Cardiac septum (tissue), 1 donor: ENCODE measurements around the gene PPP1R12B. TPM values are rescaled to one million over a fixed set of nuclear protein-coding genes. Genes with fewer than 3 reads are reported as not detected.
"Not testable (repeated sequence)": the region's sequence is repeated elsewhere in the genome, so short reads cannot be mapped to it uniquely, and the experiment has no call there.

Experiments used
- DNase-seq: peaks from one replicate; pipeline ENCODE4 v3.0.0-alpha.2; 2020; ENCODE audit warnings: low spot score
- intact Hi-C: fragments of 100-400 bp; cut with DNase I; formaldehyde crosslinking; loops from one replicate; pipeline ENCODE4 v1.14.0; 2022
- total RNA-seq: library from RNA; stranded (reverse); fragmentation: NEBNext Ultra II Directional; extraction: Animal tissue kit (Norgen Biotek cat#: 25700); gene quantifications from one replicate; pipeline ENCODE4 v1.2.1, GENCODE V29; 2021
- donor health status: DM: no; HTN: no; CAD: no.

The PPP1R12B gene
- total RNA-seq, 1 donor from 2014 or later, result 428 TPM

DNA sequence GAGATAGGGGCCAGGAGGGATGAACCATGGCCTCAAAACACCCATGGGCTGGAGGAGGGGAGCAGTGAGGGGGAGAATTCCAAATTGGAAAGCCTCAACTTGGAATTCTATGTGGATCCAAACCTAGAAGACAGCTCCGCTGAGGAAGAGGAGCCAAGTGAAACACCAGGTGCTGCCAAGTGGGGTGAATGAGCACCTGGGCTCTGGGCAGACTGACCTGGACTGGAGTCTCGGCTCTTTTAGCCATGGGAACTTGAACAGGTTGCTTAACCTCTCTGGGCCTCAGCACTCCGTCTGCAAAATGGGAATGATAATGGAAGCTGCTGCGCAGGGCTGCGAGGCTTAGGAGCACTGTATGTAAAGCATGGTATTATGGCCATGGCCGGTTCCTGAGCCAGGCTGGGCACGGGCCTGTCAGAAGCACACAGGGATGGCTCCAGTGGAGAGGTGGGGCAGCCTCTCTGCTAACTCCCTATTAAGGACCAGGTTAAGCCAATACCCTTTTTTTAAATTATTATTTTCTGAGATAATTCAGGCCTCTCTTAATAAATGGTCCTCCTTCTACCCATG, 280.2 kb downstream of the PPP1R12B start:
- peak; percentile 64 for DNase-seq
- intact Hi-C loops, result no loop called here

DNA sequence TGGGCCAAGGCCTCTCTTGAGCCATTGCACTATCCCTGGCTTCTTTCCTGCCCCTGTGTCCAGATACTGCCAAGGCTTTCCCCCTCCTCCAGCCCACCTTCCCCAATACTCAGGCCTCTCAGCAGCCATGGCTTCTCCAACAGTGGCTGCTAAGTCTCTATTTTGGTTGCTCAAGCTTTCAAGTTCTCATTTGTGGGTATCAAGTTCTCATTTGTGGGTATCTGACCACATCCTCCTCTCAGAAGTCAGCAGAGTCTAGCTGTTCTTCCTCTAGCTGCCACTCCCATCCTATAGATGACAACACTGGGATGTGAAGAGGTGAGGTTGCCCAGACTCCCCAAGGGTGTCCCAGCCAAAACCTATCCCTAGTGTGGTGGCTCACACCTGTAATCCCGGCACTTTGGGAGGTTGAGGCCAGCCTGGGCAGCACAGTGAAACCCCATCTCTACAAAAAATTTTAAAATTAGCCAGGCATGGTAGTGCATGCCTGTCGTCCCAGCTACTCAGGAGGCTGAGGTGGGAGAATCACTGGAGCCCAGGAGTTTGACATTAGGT, 280.8 kb downstream of the PPP1R12B start:
- DNase-seq, result peak; percentile 68
- intact Hi-C loops, result not testable (repeated sequence)

DNA sequence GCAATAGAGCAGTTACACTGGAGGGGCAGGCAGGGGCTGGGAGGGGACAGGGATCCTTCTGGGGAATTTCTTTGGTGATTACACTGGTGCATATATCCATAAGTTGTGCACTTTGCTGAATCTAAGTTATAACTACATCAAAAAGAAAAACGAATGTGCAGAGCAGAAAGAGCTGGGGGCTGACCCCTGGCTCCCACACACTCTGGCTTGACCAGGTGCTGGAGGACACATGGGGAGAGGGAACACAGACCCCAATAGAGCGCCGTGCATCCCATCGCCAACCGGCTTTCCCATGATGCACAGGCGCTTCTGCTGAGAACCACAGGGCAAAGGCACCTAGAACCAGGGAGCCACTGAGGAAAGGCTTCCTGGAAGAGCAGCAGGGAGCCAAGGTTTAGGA, 281.6 kb downstream of the PPP1R12B start:
- intact Hi-C loops, result not testable (repeated sequence)

DNA sequence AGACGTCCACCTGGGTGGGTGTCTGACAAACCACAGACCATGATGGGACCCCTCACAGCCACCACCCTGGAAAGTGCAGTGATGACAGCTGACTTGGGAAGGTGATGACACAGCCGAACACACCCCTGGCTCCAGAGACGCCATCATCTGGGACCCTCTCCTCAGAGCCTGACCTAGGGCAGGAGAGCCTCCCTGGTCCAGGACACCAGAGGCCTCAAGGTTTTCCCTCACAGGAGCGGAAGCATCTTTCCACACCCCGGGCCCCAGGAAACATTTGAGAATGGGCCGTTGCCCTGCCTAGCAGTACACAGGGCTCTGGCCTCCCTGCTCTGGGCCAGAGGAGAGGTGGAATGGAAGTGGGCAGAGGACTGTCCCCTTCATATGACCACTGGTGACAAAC, 282.0 kb downstream of the PPP1R12B start:
- intact Hi-C loops, result no loop called here
- peak; percentile 60 for DNase-seq

More for the DNA sequence above, 281.6 kb downstream of the PPP1R12B start:
- DNase-seq, result peak; percentile 47

DNA sequence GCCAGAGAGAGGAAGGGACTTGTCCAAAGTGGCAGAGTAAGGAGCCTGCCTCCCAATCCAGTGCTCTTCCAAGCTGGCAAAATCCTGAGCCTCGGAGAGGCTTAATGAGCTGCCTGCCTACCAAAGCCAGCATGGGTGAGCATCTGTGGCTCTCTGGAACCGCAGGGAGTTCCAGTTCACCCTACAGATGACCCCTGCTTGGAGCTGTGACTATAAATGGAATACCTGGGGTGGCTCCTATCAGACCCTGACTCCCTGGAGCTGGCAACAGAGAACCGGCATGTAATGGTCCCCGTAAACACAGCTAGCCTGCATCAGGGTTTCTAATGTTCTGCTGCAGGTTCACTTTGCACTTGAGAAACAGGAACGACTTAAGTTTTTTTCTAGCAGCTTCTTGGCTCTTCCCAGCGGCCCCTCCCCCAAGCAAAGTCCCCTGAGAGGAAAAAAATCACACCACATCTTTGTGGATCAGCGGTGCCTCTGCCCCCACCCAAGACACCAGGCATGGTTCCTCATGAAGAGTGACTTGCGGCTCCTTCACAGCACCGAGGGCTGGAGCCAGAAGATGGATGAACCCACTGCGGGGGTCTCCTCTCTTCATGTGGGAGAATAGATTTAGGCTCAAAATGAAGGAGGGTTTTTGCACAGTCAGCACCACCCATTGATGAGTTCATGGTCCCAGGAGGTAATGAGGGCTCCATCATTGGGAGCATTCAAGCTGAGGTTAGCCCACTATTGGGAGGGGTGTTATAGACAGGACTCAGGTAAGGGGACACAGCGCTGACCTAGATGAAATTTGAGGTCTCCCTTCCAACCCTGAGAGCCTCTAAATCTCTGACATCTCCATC, 282.8 kb downstream of the PPP1R12B start:
- intact Hi-C loops, result no loop called here
- peak; percentile 38 for DNase-seq

DNA sequence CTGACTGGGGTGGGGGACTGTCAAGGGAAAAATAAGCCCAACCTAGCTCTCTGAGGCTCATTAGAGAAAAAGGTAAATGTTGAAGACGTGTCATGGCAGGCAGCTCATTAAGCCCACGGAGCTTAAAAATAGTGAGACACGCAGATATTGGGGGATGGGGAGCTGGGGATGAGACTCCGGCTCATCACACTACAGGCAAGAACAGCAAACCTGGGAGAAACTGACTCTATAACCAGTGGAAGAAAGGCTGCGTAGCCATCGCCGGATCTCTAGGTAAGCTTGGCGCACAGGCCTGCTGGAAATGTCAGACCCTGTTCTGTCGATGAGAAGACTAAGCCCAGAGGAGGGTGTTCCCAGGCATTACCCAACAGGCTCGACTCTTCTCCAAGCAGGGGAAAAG, 283.7 kb downstream of the PPP1R12B start:
- intact Hi-C loops, result no loop called here
- DNase-seq, result peak; percentile 44

DNA sequence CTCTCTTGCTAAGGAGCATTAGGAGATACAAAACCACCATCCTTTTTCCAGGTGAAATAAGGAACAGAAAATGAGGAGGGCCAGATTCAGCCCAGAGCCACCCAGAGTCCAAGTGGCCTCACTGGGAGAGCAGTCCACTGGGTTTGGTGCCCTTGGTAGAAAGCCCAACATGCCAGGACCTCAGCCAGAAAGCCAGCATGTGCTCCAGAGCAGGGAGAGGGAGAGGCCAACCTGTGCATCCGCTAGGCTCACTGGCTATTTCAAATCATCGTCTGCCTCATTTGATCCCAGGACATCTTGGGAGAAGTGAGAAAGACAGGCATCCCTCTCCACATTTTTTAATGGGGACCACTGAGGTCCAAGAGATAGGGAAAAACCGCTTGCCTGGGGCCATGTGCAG, 287.7 kb downstream of the PPP1R12B start:
- DNase-seq, intact Hi-C loops: not testable (repeated sequence)

DNA sequence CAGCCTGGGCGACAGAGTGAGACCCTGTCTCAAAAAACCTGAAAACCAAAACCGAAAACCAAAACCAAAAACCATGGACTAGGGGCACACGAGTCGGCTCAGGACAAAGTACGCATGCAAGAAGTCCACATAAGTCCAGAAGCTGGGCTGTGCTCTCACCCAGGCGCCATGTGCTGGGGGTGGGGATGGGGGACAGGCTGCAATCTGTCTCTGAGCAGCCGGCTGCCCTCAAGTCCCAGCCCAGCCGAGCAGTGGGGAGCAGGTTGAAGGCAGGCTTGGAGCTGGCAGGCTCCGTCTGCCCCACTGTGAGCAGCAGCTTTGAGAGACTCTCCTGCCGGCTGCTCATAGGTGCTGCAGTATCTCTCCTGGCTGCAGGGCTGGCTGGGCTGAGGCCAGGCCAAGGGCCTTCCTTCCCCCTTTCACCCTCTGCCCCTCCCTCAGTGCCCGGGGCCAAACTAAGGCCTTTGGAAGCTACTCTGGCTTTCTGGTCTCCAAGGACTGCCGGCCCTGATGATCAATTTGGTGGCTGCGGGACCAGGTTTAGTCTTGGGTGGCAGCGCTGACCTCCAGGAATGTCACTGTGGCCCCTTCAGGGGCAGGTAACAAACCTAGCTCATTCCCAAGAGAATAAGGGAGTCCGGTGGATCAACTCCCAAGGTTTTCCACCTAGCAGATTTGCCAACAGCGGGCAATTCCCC, 289.0 kb downstream of the PPP1R12B start:
- intact Hi-C loops, DNase-seq: not testable (repeated sequence)

DNA sequence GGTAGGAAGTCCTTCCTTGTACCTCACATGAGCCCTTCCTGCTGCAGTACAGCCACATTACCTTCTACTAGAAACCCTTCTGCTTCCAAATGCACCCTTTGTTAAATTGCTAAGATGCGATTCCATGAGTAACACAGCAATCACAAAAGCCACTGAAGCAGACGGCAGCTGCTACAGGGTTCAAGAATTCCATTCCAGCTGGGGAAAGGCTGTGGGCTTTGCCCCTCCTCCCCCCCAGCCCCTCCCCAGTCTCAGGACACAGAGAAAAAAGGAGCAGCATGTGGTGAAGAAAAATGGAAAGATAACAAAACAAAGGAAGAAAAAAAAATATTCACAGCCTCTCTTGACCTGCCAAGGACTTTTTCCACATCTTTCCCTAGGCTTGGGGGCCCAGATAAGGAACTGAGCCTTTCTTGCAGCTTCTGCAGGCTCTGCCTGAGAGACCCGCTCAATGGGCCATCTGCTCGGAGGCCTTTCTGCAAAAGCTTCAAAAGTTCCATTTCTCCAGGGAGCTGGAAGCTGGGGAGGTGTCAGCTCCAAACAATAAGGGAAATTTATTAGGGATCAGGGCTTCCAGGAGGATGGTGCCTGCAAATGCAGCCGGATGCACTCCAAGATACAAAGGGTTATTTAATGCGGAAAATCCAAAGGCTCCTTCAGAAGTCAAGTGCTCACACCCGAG, 289.7 kb downstream of the PPP1R12B start:
- intact Hi-C loops, result no loop called here
- DNase-seq, result no peak

DNA sequence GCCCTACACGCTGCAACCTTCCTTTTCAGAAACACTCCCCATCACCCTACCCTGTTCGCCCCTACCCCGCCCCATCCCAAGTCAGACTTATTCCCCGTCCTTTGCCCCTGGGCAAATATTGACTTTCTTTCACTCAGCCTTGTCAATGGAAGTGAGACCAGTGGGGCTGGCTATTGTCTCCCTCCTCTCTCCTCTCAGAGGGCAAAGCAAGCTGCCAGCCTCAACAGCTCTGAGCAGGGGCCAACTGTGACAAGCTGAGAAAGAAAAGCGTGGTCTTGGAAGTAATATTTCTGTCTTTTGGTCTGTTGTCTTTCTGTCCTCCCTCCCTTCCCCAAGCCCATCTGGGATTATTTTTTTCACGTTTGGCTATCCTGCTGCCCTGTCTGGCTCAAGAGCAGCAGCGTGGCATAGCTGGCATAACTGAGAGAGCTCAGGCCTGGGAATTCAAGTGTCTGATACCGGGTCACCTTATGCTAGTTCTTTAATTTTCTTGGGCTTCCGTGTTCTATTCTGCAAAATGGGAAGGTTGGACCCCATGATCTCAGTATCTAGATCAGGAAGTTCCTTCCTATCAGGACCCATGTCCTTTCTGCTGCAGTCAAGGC, 290.3 kb downstream of the PPP1R12B start:
- DNase-seq, result not testable (repeated sequence)

DNA sequence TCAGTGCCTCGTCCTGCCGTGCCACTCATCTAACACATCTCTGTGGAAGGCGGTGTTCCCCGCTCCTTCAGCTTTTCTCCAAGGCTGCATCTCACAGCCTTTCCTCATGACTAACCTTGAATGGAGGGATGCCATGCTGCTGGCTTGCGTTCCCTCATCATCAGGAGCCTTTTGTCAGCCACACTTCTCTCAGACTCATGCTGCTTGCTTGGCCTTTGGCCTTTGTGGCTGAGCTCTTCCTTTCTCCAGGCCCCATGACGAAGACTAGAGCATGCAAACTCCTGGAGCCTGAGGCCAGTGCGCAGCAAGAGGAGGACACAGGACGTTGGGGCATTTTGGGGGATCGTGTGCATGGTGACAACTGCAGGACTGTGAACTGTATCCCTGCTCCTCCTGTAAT, 291.0 kb downstream of the PPP1R12B start:
- no peak for DNase-seq
- intact Hi-C loops, result no loop called here

More for the DNA sequence above, 290.3 kb downstream of the PPP1R12B start:
- intact Hi-C loops, result not testable (repeated sequence)

DNA sequence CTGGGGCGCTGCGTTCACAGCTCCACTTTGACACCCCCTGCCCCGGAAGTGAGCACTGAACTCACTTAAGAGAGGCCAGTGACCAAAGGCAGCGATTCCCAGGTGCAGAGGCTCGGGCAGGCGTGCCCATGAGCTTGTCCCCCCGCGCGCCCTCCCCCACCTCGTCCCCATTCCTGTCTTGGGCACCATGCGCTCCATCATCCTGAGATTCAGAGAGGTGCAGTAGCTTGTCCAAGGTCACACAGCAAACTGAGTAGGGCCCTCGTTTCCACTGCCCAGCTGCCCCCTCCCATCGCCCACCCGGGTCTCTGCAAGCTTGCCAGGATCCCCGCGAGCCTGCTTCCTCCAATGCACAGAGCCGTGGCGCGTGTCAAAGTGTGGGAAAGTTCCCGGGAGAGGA, 293.7 kb downstream of the PPP1R12B start:
- no peak for DNase-seq
- intact Hi-C loops, result no loop called here

Other genes starting within 250 kb of the PPP1R12B start
- gene GPR37L1, start 225.8 kb upstream of the PPP1R12B start, total RNA-seq, result not detected
- 74.5 TPM for gene ARL8A, start 204.0 kb upstream of the PPP1R12B start, total RNA-seq
- gene PTPN7, start 188.1 kb upstream of the PPP1R12B start, total RNA-seq, result 1.2 TPM
- 0.86 TPM for gene LGR6, start 154.9 kb upstream of the PPP1R12B start, total RNA-seq
- 7.9 TPM for gene UBE2T, start 6.8 kb upstream of the PPP1R12B start, total RNA-seq